ENCODE measurements around the gene PKDREJ.

GRCh38 chr22:46293577-46294260, 30.6 kb upstream of the PKDREJ start:
- no peak for TF ChIP-seq BHLHE40 (IDR thresholded peaks at IDR 0.05; ENCODE audit: borderline replicate concordance)
- TF ChIP-seq FOXK2 (IDR thresholded peaks at IDR 0.05) = no peak
- TF ChIP-seq FOXM1 (IDR thresholded peaks at IDR 0.05; ENCODE audit: borderline replicate concordance) = no peak
- TF ChIP-seq FOXA1 (IDR thresholded peaks at IDR 0.05) = no peak
- TF ChIP-seq ELF4 (IDR thresholded peaks at IDR 0.05) = no peak

All from HEK293T (cell line).